Measurements from ENCODE around the gene ATRIP. TPM values are rescaled to one million over a fixed set of nuclear protein-coding genes. Genes with fewer than 3 reads are reported as not detected.

ATRIP gene
- total RNA-seq, 1 donor from 2014 or later: 15.8 TPM

DNA sequence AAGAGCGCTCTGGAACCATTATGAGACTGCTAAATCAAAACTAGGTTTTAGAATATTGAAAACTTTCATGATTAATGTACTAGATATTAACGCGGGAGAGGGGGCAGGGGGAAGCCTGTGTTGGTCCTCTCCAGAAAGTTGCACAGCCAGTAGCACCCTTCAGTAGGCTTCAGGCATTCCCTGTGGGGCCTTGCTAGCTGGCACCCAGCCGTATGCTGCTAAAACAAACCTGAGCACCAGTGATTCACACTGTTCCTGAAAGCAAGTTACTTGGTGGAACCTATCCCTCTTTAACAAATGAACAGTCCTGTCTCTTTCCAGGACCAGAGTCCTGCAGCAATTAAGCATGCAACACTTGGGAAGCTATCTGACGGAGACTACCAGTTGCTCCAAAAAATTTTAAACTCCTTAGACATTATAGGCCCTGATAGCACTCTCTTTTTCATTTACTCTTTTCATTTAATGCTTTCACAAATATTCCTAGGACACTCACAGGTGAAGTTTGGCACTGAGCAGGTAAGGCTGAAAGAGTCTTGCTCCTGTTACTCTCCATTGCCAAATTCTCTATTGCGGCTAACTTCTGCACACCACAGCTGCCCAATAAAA, 1.2 kb upstream of the ATRIP start:
- Mint-ChIP-seq H3K36me3 (ENCODE audit: unreplicated experiment) (no peaks in the 10 kb centered on the region), H3K4me3 (ENCODE audit: unreplicated experiment) (peak overlapping the region; percentile 98), H3K4me1 (ENCODE audit: low read depth, unreplicated experiment) (peaks cover 22% of the 10 kb centered on the region), H3K27ac (ENCODE audit: unreplicated experiment) (peak overlapping the region; percentile 84), H3K27me3 (ENCODE audit: unreplicated experiment) (peaks cover 10% of the 10 kb centered on the region), H3K9me3 (ENCODE audit: unreplicated experiment) (peaks cover 6% of the 10 kb centered on the region)
- TF ChIP-seq, protein P1, sequence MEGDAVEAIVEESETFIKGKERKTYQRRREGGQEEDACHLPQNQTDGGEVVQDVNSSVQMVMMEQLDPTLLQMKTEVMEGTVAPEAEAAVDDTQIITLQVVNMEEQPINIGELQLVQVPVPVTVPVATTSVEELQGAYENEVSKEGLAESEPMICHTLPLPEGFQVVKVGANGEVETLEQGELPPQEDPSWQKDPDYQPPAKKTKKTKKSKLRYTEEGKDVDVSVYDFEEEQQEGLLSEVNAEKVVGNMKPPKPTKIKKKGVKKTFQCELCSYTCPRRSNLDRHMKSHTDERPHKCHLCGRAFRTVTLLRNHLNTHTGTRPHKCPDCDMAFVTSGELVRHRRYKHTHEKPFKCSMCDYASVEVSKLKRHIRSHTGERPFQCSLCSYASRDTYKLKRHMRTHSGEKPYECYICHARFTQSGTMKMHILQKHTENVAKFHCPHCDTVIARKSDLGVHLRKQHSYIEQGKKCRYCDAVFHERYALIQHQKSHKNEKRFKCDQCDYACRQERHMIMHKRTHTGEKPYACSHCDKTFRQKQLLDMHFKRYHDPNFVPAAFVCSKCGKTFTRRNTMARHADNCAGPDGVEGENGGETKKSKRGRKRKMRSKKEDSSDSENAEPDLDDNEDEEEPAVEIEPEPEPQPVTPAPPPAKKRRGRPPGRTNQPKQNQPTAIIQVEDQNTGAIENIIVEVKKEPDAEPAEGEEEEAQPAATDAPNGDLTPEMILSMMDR (IDR thresholded peaks at IDR 0.05; ENCODE audit: partially characterized antibody, unreplicated experiment): no peak
- DNase-seq: no peak

DNA sequence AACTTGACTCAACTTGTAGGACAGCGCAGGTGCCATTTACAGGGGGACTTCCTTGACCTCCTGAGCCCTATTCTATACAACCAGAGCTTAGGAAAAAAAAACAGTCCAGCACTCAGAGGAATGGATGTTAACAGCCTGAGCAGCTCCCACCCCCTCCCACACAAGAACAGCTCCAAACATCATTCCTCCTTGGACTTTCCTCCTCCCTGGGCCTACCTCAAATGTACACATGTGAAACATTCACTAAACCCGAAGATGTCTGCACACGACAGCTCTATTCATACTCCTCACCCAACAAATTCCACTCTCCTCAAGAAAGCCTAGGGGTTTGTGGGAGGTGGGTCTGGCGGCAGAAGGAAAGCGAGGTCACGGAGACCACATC, 503 bp upstream of the ATRIP start:
- peak overlapping the region; percentile 84 for H3K27ac Mint-ChIP-seq (ENCODE audit: unreplicated experiment)
- H3K9me3 Mint-ChIP-seq (ENCODE audit: unreplicated experiment): peaks cover 6% of the 10 kb centered on the region
- peaks cover 22% of the 10 kb centered on the region for H3K4me1 Mint-ChIP-seq (ENCODE audit: low read depth, unreplicated experiment)
- peak overlapping the region; percentile 98 for H3K4me3 Mint-ChIP-seq (ENCODE audit: unreplicated experiment)
- TF ChIP-seq, protein P1 (IDR thresholded peaks at IDR 0.05; ENCODE audit: partially characterized antibody, unreplicated experiment): no peak
- H3K36me3 Mint-ChIP-seq (ENCODE audit: unreplicated experiment): no peaks in the 10 kb centered on the region
- DNase-seq: no peak
- peaks cover 10% of the 10 kb centered on the region for H3K27me3 Mint-ChIP-seq (ENCODE audit: unreplicated experiment)

- no peaks in the 10 kb centered on the region for H3K36me3 Mint-ChIP-seq (ENCODE audit: unreplicated experiment)
- H3K27ac Mint-ChIP-seq (ENCODE audit: unreplicated experiment): no peak overlapping the region
- peaks cover 4% of the 10 kb centered on the region for H3K9me3 Mint-ChIP-seq (ENCODE audit: unreplicated experiment)
- no peak overlapping the region for H3K4me3 Mint-ChIP-seq (ENCODE audit: unreplicated experiment)
- TF ChIP-seq, protein P1 (IDR thresholded peaks at IDR 0.05; ENCODE audit: partially characterized antibody, unreplicated experiment): no peak
- no peak for DNase-seq
- peaks cover 7% of the 10 kb centered on the region for H3K27me3 Mint-ChIP-seq (ENCODE audit: unreplicated experiment)
- H3K4me1 Mint-ChIP-seq (ENCODE audit: low read depth, unreplicated experiment): peaks cover 14% of the 10 kb centered on the region
Observed at GRCh38 chr3:48451270-48451669, 4.7 kb downstream of the ATRIP start.

- H3K27ac Mint-ChIP-seq (ENCODE audit: unreplicated experiment): no peak overlapping the region
- H3K9me3 Mint-ChIP-seq (ENCODE audit: unreplicated experiment): no peaks in the 10 kb centered on the region
- H3K27me3 Mint-ChIP-seq (ENCODE audit: unreplicated experiment): no peaks in the 10 kb centered on the region
- TF ChIP-seq, protein P1 (IDR thresholded peaks at IDR 0.05; ENCODE audit: partially characterized antibody, unreplicated experiment): no peak
- no peak for DNase-seq
- H3K36me3 Mint-ChIP-seq (ENCODE audit: unreplicated experiment): no peaks in the 10 kb centered on the region
- H3K4me1 Mint-ChIP-seq (ENCODE audit: low read depth, unreplicated experiment): no peaks in the 10 kb centered on the region
- no peak overlapping the region for H3K4me3 Mint-ChIP-seq (ENCODE audit: unreplicated experiment)
Observed at GRCh38 chr3:48456456-48456855, 9.9 kb downstream of the ATRIP start.

GRCh38 chr3:48459331-48459730, 12.8 kb downstream of the ATRIP start:
- no peaks in the 10 kb centered on the region for H3K9me3 Mint-ChIP-seq (ENCODE audit: unreplicated experiment)
- TF ChIP-seq, protein P1 (IDR thresholded peaks at IDR 0.05; ENCODE audit: partially characterized antibody, unreplicated experiment): no peak
- no peaks in the 10 kb centered on the region for H3K36me3 Mint-ChIP-seq (ENCODE audit: unreplicated experiment)
- no peak overlapping the region for H3K27ac Mint-ChIP-seq (ENCODE audit: unreplicated experiment)
- H3K27me3 Mint-ChIP-seq (ENCODE audit: unreplicated experiment): no peaks in the 10 kb centered on the region
- no peak overlapping the region for H3K4me3 Mint-ChIP-seq (ENCODE audit: unreplicated experiment)
- H3K4me1 Mint-ChIP-seq (ENCODE audit: low read depth, unreplicated experiment): no peaks in the 10 kb centered on the region
- no peak for DNase-seq
